ENCODE results near the gene CRISP1. TPM values are rescaled to one million over a fixed set of nuclear protein-coding genes. Genes with fewer than 3 reads are reported as not detected.

CRISP1 gene
- polyA plus RNA-seq, 1 donor (not counting 4 experiments of a cell fraction or from before 2014, with no cell fraction given): not detected

DNA sequence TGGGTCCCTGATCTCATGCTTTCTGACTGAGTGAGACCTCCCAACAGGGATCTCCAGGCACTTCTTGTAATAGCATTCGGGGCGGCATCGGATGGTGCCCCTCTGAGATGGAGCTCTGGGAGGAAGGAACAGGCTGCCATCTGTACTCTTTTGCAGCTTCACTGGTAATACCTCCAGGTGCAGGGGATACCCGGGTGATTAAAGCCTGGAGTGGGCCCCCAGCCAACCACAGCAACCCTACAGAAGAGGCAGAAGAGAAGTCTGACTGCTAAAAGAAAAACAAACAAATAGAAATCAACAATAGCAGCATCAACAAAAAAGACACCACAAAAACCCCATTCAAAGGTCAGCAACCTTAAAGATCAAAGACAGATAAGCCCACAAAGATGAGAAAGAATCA, 60.2 kb downstream of the CRISP1 start:
- Histone ChIP-seq H3K27me3 (ENCODE audit: control insufficient read depth, extremely low read depth, insufficient read depth, low read length) (no peaks in the 10 kb centered on the region), H2AFZ (ENCODE audit: control insufficient read depth, low read length) (no peak overlapping the region), H3K9me1 (ENCODE audit: control insufficient read depth, extremely low read depth, insufficient read depth, low read length) (no peaks in the 10 kb centered on the region), H3K79me2 (ENCODE audit: control insufficient read depth, insufficient read depth, low read length) (no peaks in the 10 kb centered on the region), H3K9me3 (ENCODE audit: control insufficient read depth, low read depth, low read length) (no peaks in the 10 kb centered on the region), H3K9ac (ENCODE audit: control insufficient read depth, extremely low read depth, insufficient read depth, low read length) (no peak overlapping the region), H3K27ac (ENCODE audit: control insufficient read depth, insufficient read depth, low read length) (no peak overlapping the region), H3K4me1 (ENCODE audit: control insufficient read depth, extremely low read depth, insufficient read depth, low read length) (no peaks in the 10 kb centered on the region), H3K4me3 (ENCODE audit: control insufficient read depth in 2 of 3, extremely low read depth in 1 of 3, insufficient read depth in 2 of 3, low read depth in 1 of 3, low read length in 3 of 3) (no peak overlapping the region), H4K20me1 (ENCODE audit: control insufficient read depth, extremely low read depth, insufficient read depth, low read length) (no peaks in the 10 kb centered on the region), H3K36me3 (ENCODE audit: control insufficient read depth in 2 of 2, extremely low read depth in 1 of 2, insufficient read depth in 2 of 2, low read length in 2 of 2) (no peaks in the 10 kb centered on the region), H3K4me2 (ENCODE audit: control insufficient read depth, extremely low read depth, insufficient read depth, low read depth, low read length) (no peak overlapping the region)
- FAIRE-seq: no peak
- DNase-seq (ENCODE audit: low read depth, low spot score): no peak
- dilution Hi-C loops (cut with MboI; ENCODE audit: extremely low pct_ligation_motif_present, low sequenced_read_pairs): no loop called here
- TF ChIP-seq, protein P1, sequence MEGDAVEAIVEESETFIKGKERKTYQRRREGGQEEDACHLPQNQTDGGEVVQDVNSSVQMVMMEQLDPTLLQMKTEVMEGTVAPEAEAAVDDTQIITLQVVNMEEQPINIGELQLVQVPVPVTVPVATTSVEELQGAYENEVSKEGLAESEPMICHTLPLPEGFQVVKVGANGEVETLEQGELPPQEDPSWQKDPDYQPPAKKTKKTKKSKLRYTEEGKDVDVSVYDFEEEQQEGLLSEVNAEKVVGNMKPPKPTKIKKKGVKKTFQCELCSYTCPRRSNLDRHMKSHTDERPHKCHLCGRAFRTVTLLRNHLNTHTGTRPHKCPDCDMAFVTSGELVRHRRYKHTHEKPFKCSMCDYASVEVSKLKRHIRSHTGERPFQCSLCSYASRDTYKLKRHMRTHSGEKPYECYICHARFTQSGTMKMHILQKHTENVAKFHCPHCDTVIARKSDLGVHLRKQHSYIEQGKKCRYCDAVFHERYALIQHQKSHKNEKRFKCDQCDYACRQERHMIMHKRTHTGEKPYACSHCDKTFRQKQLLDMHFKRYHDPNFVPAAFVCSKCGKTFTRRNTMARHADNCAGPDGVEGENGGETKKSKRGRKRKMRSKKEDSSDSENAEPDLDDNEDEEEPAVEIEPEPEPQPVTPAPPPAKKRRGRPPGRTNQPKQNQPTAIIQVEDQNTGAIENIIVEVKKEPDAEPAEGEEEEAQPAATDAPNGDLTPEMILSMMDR (optimal IDR thresholded peaks at IDR 0.05 in 1 of 3, IDR thresholded peaks at IDR 0.05 in 1 of 3, conservative IDR thresholded peaks at IDR 0.05 in 1 of 3; ENCODE audit: extremely low read depth in 1 of 3, insufficient read depth in 2 of 3, low read length in 3 of 3): no peak
- no peak for TF ChIP-seq EZH2 (IDR thresholded peaks at IDR 0.05; ENCODE audit: low read length)

DNA sequence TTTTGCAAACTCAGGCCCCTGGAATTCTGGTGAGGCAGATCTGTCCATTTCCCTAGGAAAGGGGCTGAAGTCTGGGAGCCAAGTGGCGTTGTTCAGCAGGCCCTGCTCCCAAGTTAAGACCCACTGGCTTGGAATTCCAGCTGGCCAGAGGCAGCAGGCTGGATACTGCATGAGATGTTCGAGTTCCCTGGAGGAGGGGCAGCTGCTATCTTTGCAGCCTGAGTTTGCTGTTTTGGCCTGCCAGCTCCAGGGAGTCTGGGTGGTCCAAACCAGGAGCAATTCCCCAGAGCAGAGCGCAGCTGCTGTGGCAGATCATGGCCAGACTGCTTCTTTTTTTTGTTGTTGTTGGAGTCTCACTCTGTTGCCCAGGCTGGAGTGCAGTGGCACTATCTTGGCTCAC, 61.1 kb downstream of the CRISP1 start:
- H3K4me2 ChIP-seq (ENCODE audit: control insufficient read depth, extremely low read depth, insufficient read depth, low read depth, low read length): no peak overlapping the region

More for the DNA sequence above, 61.1 kb downstream of the CRISP1 start:
- Histone ChIP-seq H3K27ac (ENCODE audit: control insufficient read depth, insufficient read depth, low read length) (no peak overlapping the region), H3K4me1 (ENCODE audit: control insufficient read depth, extremely low read depth, insufficient read depth, low read length) (no peaks in the 10 kb centered on the region), H3K9ac (ENCODE audit: control insufficient read depth, extremely low read depth, insufficient read depth, low read length) (no peak overlapping the region), H3K9me3 (ENCODE audit: control insufficient read depth, low read depth, low read length) (no peaks in the 10 kb centered on the region), H2AFZ (ENCODE audit: control insufficient read depth, low read length) (no peak overlapping the region), H4K20me1 (ENCODE audit: control insufficient read depth, extremely low read depth, insufficient read depth, low read length) (no peaks in the 10 kb centered on the region), H3K4me3 (ENCODE audit: control insufficient read depth in 2 of 3, extremely low read depth in 1 of 3, insufficient read depth in 2 of 3, low read depth in 1 of 3, low read length in 3 of 3) (no peak overlapping the region), H3K36me3 (ENCODE audit: control insufficient read depth in 2 of 2, extremely low read depth in 1 of 2, insufficient read depth in 2 of 2, low read length in 2 of 2) (no peaks in the 10 kb centered on the region), H3K79me2 (ENCODE audit: control insufficient read depth, insufficient read depth, low read length) (no peaks in the 10 kb centered on the region), H3K27me3 (ENCODE audit: control insufficient read depth, extremely low read depth, insufficient read depth, low read length) (no peaks in the 10 kb centered on the region), H3K9me1 (ENCODE audit: control insufficient read depth, extremely low read depth, insufficient read depth, low read length) (no peaks in the 10 kb centered on the region)
- DNase-seq (ENCODE audit: low read depth, low spot score): no peak
- dilution Hi-C loops (cut with MboI; ENCODE audit: extremely low pct_ligation_motif_present, low sequenced_read_pairs): no loop called here
- FAIRE-seq: no peak
- TF ChIP-seq, protein P1 (optimal IDR thresholded peaks at IDR 0.05 in 1 of 3, IDR thresholded peaks at IDR 0.05 in 1 of 3, conservative IDR thresholded peaks at IDR 0.05 in 1 of 3; ENCODE audit: extremely low read depth in 1 of 3, insufficient read depth in 2 of 3, low read length in 3 of 3): no peak
- TF ChIP-seq EZH2 (IDR thresholded peaks at IDR 0.05; ENCODE audit: low read length): no peak
